ACC112 (cell line): ENCODE results near the gene ACSL6.
"Not testable (repeated sequence)": the region's sequence is repeated elsewhere in the genome, so short reads cannot be mapped to it uniquely, and the experiment has no call there.

Experiments used
- H2AFZ ChIP-seq: fragments of 200-600 bp; sonication (generic); one replicate; pipeline ENCODE4 v1.6.0; 2017; ENCODE audit warnings: antibody characterized with exemption, low read length; ENCODE audit not compliant: unreplicated experiment
- H3K27ac ChIP-seq: fragments of 200-600 bp; sonication (generic); 2 replicates; pipeline ENCODE4 v1.5.1; 2014; ENCODE audit warnings: low read depth, mild to moderate bottlenecking, antibody characterized with exemption, low read length, moderate library complexity
- H3K27me3 ChIP-seq: fragments of 200-600 bp; sonication (generic); 2 replicates; pipeline ENCODE4 v1.6.1; 2014; ENCODE audit warnings: mild to moderate bottlenecking, antibody characterized with exemption, low read length, moderate library complexity, mixed read lengths; ENCODE audit not compliant: insufficient read depth
- H3K36me3 ChIP-seq: fragments of 200-600 bp; sonication (generic); 2 replicates; pipeline ENCODE4 v1.6.1; 2016; ENCODE audit warnings: mild to moderate bottlenecking, antibody characterized with exemption, low read length, moderate library complexity, mixed read lengths; ENCODE audit not compliant: insufficient read depth
- H3K4me1 ChIP-seq: fragments of 200-600 bp; sonication (generic); one replicate; pipeline ENCODE4 v1.6.1; 2016; ENCODE audit warnings: low read length, mixed read lengths; ENCODE audit not compliant: insufficient read depth, unreplicated experiment, control insufficient read depth
- H3K4me3 ChIP-seq: fragments of 200-600 bp; sonication (generic); 2 replicates; pipeline ENCODE4 v1.5.1; 2014; ENCODE audit warnings: mild to moderate bottlenecking, low read depth, low read length
- H3K79me2 ChIP-seq: fragments of 200-600 bp; sonication (generic); one replicate; pipeline ENCODE4 v1.6.0; 2016; ENCODE audit warnings: low read length; ENCODE audit not compliant: control insufficient read depth, unreplicated experiment, insufficient read depth

ACSL6 gene

DNA sequence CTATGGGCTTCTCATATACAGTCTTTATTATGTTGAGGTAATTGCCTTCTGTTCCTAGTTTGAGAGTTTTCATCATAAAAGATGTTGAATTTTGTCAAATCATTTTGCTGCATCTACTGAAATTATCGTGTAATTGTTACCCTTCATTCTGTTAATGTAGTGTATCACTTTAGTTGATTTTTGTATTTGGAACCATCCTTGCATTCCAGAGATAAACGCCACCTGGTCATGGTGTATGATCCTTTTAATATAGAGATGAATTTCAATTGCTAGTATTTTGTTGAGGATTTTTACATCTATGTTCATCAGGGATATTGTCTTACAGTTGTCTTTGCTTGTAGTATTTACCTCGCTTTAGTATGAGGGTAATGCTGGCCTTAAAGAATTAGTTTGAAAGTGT, 85.3 kb downstream of the ACSL6 start:
- Histone ChIP-seq H3K27ac (no peak overlapping the region), H3K36me3 (no peaks in the 10 kb centered on the region), H3K4me3 (no peak overlapping the region), H3K27me3 (peaks cover 50% of the 10 kb centered on the region), H3K4me1 (no peaks in the 10 kb centered on the region), H2AFZ (no peak overlapping the region), H3K79me2 (no peaks in the 10 kb centered on the region)

- no peaks in the 10 kb centered on the region for H3K79me2 ChIP-seq
- H3K4me1 ChIP-seq, result no peaks in the 10 kb centered on the region
- H3K27me3 ChIP-seq, result peaks cover 88% of the 10 kb centered on the region
- H3K4me3 ChIP-seq, result no peak overlapping the region
- no peak overlapping the region for H2AFZ ChIP-seq
- no peak overlapping the region for H3K27ac ChIP-seq
- H3K36me3 ChIP-seq, result no peaks in the 10 kb centered on the region
These were observed 95.0 kb downstream of the ACSL6 start for GRCh38 chr5:131916481-131916880.

DNA sequence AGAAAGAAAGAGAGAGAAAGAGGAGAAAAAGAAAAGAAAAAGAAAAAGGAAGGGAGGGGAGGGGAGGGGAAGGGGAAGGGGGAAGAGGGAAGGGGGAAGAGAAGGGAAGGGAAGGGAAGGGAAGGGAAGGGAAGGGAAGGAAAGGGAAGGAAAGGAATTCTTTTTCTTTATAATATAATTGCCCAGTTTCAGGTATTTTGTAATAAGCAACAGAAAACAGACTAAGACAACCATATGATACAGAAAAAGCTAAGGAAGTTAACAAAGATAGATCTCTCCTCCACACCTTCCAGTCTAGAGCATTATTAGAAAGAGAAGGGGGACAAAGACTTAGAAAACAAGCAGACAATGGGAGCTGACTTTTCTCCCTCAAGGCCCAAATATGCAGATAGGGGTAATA, 97.0 kb downstream of the ACSL6 start:
- no peaks in the 10 kb centered on the region for H3K79me2 ChIP-seq
- H3K27ac ChIP-seq, result no peak overlapping the region
- H3K4me3 ChIP-seq, result no peak overlapping the region
- no peaks in the 10 kb centered on the region for H3K4me1 ChIP-seq
- no peaks in the 10 kb centered on the region for H3K36me3 ChIP-seq
- H3K27me3 ChIP-seq, result peaks cover 93% of the 10 kb centered on the region
- no peak overlapping the region for H2AFZ ChIP-seq

- Histone ChIP-seq H3K79me2 (no peaks in the 10 kb centered on the region), H2AFZ (no peak overlapping the region), H3K27me3 (peaks cover 93% of the 10 kb centered on the region), H3K4me3 (no peak overlapping the region), H3K4me1 (no peaks in the 10 kb centered on the region), H3K27ac (no peak overlapping the region), H3K36me3 (no peaks in the 10 kb centered on the region)
These were observed 97.9 kb downstream of the ACSL6 start for GRCh38 chr5:131913603-131914002.

DNA sequence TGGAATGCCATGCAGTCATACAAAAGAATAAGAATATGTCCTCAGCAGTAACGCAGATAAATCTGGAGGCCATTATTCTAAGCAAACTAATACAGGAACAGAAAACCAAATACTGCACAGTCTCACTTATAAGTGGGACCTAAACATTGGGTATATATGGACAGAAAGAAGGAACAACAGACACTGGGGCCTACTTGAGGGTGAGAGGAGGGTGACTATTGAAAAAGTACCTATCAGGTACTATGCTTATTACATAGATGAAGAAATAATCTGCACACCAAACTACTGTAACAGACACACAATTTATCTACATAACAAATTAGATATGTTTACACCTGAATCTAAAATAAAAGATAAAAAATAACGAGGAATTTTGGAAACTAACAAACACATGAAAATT, 104.8 kb downstream of the ACSL6 start:
- H3K4me1 ChIP-seq, result no peaks in the 10 kb centered on the region
- H3K27me3 ChIP-seq, result peaks cover 67% of the 10 kb centered on the region
- H2AFZ ChIP-seq, result no peak overlapping the region
- no peak overlapping the region for H3K27ac ChIP-seq
- H3K36me3 ChIP-seq, result no peaks in the 10 kb centered on the region
- no peak overlapping the region for H3K4me3 ChIP-seq
- no peaks in the 10 kb centered on the region for H3K79me2 ChIP-seq

DNA sequence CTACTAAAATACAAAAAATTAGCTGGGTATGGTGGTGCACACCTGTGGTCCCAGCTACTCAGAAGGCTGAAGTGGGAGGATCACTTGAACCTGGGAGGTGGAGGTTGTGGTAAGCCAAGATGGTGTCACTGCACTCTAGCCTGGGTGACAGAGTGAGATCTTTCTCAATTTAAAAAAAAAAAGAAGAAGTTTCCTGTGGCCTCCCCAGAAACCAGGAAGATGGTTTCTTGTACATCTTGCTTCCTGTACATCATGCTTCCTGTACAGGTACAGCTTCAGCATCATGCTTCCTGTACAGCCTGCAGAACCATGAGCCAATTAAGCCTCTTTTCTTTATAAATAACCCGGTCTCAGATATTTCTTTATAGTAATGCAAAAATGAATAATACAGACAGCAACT, 109.2 kb downstream of the ACSL6 start:
- not testable (repeated sequence) for H2AFZ ChIP-seq, H3K4me3 ChIP-seq, H3K79me2 ChIP-seq, H3K4me1 ChIP-seq, H3K36me3 ChIP-seq, H3K27ac ChIP-seq
- H3K27me3 ChIP-seq, result peaks cover 29% of the 10 kb centered on the region
